ENCODE measurements around the gene AP4S1.
A peak's percentile ranks its signal among the peaks of the same experiment; 100 is the strongest.
"Not testable (repeated sequence)": the region's sequence is repeated elsewhere in the genome, so short reads cannot be mapped to it uniquely, and the experiment has no call there.

The AP4S1 gene

GRCh38 chr14:31086466-31086865 lies 61.0 kb downstream of the AP4S1 start:
- DNase-seq (ENCODE audit: low spot score), result not testable (repeated sequence)

DNA sequence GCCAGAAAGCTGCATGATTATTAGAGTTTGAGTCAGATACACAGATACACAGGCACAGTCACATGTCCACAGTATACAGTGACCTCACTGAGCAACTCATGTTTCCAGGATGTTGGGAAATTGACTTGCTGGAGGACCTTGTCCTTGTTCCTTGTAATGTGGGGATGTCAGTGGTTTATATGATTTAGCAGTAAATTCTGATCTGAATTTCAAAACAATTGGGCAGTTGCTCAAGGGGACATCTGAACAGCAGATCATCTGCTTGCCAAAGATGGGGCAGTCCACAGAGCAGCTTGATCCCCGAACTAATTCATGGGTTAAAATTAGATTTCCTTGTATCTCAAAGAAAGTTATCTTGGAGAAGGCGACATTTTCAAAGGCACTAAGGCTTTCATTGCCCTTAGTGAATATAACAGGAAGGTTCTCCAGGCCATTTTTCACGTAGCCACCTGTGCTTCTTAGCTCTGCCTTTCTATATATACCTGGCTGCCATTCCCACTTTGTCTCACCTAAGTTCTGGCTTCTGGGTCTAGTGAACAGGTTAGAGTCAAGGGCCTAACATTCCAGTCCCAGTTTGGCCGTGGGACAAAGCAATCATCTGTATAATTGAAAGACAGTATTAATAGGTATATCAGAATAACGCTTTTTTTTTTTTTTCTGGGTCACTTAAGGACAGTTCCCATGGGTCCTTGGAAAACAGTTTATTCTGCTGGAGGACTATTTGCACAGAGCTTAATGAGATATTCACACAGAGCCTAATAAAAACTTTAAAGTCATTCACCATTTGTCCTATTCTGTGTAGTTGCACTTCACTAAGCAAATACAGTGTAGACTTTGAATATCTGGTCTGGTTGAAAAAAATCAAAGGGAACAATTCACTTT lies 65.7 kb downstream of the AP4S1 start:
- no peak for DNase-seq (ENCODE audit: low spot score)

DNA sequence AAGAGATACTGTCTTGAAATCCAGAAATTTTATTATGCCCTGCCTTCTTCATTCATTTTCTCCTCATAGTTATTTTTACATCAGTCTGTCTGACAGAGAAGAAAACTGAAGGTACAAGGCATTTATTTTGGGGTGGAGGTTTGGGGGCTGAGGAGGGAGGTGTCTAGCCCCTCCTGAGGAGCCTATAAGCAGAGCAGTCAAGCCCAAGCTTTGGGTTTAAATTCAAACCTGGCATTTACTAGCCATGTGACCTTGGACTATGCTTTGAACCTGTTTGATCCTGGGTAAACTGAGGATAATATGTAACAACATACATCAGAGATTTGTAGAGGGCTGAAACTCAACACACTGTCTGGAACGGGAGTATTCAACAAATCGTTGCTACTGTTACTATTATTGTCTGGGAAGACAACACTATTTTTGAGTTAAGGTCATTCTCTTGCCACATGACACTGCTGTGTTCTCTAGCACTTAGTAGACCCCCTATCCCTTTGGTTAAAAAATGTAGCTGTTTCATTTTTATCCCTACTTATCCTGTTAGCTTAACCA lies 66.8 kb downstream of the AP4S1 start:
- no peak for DNase-seq (ENCODE audit: low spot score)

- DNase-seq (ENCODE audit: low spot score), result not testable (repeated sequence)
Measured at GRCh38 chr14:31093884-31094839, 68.7 kb downstream of the AP4S1 start.

- not testable (repeated sequence) for DNase-seq (ENCODE audit: low spot score)
Measured at GRCh38 chr14:31095817-31096216, 70.4 kb downstream of the AP4S1 start.

GRCh38 chr14:31096255-31096654 lies 70.8 kb downstream of the AP4S1 start:
- DNase-seq (ENCODE audit: low spot score), result no peak

DNA sequence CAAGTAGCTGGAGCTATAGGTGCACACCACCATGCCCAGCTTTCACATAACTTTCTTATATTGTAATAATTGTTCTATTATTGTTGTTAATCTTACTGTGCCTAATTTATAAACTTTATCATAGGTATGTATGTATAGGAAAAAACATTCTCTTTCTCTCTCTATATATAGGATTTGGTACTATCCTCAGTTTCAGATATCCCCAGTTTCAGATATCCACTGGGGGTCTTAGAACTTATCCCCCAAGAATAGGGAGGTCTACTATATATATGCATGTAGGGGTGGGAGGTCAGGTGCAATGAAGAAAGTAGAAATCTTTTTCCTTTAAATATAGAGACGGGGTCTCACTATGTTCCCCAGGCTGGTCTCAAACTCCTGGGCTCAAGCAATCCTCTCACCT lies 71.6 kb downstream of the AP4S1 start:
- DNase-seq (ENCODE audit: low spot score), result no peak

DNA sequence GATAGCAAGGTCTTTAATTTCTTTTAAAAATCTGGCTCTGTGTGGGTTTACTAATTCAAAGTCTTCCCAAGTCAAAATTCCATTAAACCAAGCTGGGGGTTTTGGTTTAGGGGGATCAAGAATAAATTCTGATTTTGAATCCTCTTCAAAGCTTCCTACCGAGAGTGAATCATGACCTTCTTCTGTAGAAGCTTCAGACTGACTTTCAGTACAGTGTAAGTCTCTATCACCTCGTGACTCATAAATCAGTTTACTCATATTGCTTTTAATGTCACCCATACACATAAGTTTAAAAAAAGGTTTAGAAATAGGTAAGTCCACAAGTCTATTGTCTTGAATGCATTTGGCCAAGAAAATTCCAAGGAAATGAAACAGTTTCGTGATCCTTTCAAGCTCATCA lies 81.3 kb downstream of the AP4S1 start:
- DNase-seq (ENCODE audit: low spot score), result no peak

- DNase-seq (ENCODE audit: low spot score), result no peak
Measured at GRCh38 chr14:31109257-31109656, 83.8 kb downstream of the AP4S1 start.

DNA sequence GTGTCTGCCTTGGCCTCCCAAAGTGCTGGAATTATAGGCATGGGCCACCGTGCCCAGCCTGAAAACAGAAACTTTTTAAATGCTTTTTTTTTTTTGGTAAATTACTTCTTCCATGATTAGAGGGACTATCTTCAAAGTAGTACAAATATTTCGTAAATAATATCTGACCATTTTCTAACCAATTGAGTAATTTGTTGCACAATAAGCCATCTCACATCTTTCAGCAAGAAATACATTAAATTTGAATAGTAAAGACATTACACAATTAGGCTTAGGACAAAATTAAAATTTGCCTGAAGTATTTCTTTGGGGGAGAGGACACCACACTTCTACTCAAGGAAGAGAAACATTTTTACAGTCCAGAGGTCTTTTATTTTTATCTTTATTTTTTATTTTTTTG lies 85.4 kb downstream of the AP4S1 start:
- no peak for DNase-seq (ENCODE audit: low spot score)

- no peak for DNase-seq (ENCODE audit: low spot score)
Measured at GRCh38 chr14:31113794-31114193, 88.3 kb downstream of the AP4S1 start.

DNA sequence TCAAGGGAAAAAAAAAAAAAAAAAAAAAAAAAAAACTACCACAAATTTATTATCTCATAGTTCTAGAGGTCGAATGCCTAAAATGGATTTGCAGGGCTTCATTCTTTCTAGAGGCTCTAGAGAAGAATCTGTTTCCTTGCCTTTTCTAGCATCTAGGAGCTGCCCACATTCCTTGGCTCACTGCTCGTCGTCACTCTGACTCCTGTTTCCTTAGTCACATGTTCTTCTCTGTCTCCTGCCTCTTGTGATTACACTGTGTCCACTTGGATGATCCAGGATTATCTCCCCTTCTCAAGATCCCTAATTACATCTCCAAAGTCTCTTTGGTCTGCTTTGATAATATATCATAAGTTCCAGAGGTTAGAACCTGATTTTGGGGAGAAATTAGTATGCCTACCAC lies 93.4 kb downstream of the AP4S1 start:
- DNase-seq (ENCODE audit: low spot score), result no peak

- DNase-seq (ENCODE audit: low spot score), result no peak
Measured at GRCh38 chr14:31122098-31122611, 96.7 kb downstream of the AP4S1 start.

DNA sequence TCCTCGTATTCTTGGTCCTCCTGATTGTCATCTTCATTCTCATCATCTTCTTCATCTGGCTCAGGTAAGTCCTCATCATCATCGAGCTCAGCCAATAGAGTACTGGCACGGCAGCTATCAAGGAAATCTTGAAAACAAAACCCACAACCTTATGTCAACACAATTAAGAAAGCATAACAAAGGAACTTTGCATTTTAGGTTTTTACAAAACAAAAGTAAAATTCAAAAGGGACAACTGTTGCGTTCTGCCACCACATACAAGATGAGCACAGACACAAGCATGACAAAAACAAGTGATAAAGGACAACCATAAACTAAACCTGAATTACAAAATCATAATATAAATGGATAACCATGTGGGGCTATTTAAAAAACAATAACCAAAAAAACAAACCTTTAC lies 97.5 kb downstream of the AP4S1 start:
- DNase-seq (ENCODE audit: low spot score), result no peak

- DNase-seq (ENCODE audit: low spot score), result peak; percentile 62
Measured at GRCh38 chr14:31124197-31124596, 98.7 kb downstream of the AP4S1 start.

- no peak for DNase-seq (ENCODE audit: low spot score)
Measured at GRCh38 chr14:31125231-31125630, 99.8 kb downstream of the AP4S1 start.

GRCh38 chr14:31126680-31127079 lies 101.2 kb downstream of the AP4S1 start:
- DNase-seq (ENCODE audit: low spot score), result no peak

DNA sequence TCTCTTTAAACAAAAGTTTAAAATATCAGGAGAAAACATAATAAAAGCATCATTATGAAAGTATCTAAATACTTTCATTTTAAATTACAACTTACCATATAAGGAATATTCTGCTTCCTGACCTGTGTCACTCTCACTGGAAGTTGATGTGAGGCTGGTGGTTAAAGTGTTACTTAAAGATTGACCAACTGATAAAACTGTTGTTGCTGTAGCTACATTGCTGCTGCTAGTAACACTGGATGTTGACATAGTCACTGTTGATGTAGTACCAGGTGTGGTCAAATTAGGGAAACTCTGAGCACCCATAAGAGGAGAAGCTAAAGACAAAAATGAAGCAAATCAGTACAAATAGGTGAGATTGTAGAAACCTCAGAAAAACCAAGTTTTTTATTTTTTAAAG lies 102.2 kb downstream of the AP4S1 start:
- DNase-seq (ENCODE audit: low spot score), result peak; percentile 79

DNA sequence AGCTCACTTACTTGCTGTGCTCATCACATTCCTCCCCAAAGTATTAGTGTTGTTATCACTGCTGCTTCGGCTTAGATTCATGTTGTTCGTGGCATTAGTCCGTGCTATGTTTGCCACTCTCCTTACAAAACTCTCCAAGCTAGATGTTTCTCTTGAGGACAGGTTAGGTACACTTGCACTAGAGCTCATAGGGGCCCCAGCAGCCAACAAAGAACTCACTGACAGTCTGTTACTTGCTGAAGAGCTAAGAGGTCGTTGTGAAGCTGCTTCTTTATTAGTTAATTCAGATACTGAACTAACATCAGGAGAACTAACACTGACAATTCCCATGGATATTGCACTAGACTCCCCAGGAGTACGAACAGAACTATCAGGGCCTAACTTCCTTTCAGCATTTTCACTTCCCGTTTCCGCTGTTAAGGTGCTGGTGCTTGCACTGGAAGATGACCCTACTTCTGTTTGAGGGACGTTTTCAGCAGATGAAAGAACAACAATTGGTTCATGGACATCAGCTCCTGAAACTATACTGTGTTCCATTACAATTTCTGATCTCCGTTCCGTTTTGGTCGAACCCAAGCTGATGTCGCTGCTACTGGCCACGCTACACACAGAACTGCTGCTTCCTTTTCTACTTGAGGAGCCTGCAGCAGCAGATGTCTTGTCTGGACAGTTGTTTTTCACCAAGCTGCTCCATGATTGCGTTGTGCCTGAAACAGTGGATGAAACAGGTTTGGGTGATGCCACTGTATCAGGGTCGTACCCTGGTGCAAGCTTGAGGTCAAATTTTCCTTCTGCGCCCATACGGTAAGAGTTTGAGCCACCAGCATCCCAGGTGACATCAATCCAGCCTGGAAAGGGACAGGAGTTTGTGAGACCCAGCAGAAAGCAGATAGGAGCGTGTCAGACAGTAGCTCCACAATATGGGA lies 103.4 kb downstream of the AP4S1 start:
- no peak for DNase-seq (ENCODE audit: low spot score)

DNA sequence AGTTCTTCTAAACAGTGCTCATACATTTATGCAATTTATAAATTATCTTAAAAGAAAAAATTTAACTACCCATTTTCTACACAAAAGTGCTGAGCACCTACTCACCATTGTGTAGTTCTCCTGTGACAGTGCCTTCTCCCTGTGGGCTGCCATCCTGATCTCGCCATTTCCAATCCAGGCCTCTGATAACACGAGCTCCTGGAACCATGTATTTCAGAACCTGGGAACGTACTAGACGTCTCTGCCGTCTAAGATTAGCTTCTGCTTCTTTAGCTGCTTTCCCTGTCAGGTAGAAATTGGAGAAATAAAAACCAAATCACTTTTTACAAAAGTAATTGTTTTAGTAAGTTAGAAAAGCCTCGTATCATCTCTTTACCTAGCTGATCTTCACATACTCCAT lies 107.7 kb downstream of the AP4S1 start:
- DNase-seq (ENCODE audit: low spot score), result no peak

DNA sequence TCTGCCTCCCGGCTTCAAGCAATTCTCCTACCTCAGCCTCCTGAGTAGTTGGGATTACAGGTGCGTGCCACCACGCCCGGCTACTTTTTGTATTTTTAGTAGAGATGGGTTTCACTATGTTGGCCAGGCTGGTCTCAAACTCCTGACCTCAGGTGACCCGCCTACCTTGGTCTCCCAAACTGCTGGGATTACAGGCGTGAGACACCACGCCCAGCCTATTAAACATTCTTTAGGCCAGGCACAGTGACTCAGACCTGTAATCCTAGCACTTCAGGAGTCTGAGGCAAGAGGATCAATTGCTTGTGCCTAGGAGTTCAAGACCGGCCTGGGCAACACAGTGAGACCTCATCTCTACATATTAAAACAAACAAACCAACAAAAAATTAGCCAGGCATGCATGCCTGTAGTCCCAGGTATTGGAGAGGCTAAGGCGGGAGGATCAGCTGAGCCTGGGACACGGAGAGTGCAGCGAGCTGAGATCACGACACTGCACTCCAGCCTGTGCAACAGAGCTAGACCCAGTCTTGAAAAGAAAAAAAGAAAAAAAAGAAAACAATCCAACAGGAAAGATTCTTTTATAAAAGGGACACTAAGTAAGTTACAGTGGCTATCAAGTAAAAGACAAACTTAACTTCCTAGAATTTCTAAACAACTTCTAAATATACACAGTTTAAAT lies 111.9 kb downstream of the AP4S1 start:
- DNase-seq (ENCODE audit: low spot score), result no peak

Data from CD4-positive, alpha-beta T cell treated with Interleukin-15 for 4 hours (primary cell).